Psoas muscle (tissue), 8 donors: ENCODE measurements around the gene COL25A1. TPM values are rescaled to one million over a fixed set of nuclear protein-coding genes. Genes with fewer than 3 reads are reported as not detected.

Source experiments
- ATAC-seq, 4 donors: fragments of 200-7000 bp; cut with Tn5 transposase; one replicate each; pipeline ENCODE4 v1.9.1; 2020; ENCODE audit warnings: moderate library complexity in 3 of 4, mild to moderate bottlenecking in 2 of 4
- DNase-seq, 2 donors: peaks; one replicate each; pipeline ENCODE4 v3.0.0-alpha.2; 2020
- H3K27ac ChIP-seq: fragments of 200-600 bp; one replicate; pipeline ENCODE4 v1.8.0; 2022
- H3K27me3 ChIP-seq, 3 donors: fragments of 200-600 bp in 1 of 3; one replicate each; pipeline versions ENCODE4 v1.6.1 to v1.8.0; 2013 to 2022; ENCODE audit warnings: low read length in 2 of 3, mild to moderate bottlenecking in 2 of 3, moderate library complexity in 1 of 3; ENCODE audit not compliant: insufficient read depth in 3 of 3
- H3K36me3 ChIP-seq, 2 donors: fragments of 200-600 bp in 1 of 2; one replicate each; pipeline versions ENCODE4 v1.6.1 to v1.8.0; 2013 to 2022; ENCODE audit warnings: low read depth in 1 of 2, mild to moderate bottlenecking in 1 of 2, moderate library complexity in 1 of 2; ENCODE audit not compliant: insufficient read depth in 1 of 2
- H3K4me1 ChIP-seq: fragments of 200-600 bp; one replicate; pipeline ENCODE4 v1.8.0; 2022
- H3K4me3 ChIP-seq: fragments of 200-600 bp; one replicate; pipeline ENCODE4 v1.8.0; 2022; ENCODE audit warnings: mild to moderate bottlenecking
- H3K9me3 ChIP-seq: fragments of 200-600 bp; one replicate; pipeline ENCODE4 v1.8.0; 2022
- WGBS, 3 donors: extraction: QIAGEN DNeasy Blood & Tissue Kit; methylation state at CpG; one replicate each; pipeline versions ENCODE4 v1.1.6 to v1.1.7; 2013; 5-methylcytosine and 5-hydroxymethylcytosine counted together
- intact Hi-C, 2 donors: fragments of 100-400 bp; cut with DNase I; formaldehyde crosslinking; loops; one replicate each; pipeline versions ENCODE4 v1.11.0 to v1.14.2; 2022
- polyA plus RNA-seq, 3 donors: library from polyadenylated mRNA; stranded (reverse); fragments of 200-250 nt; gene quantifications; one replicate each; pipeline ENCODE4 v1.2.3, GENCODE V29; 2013
- total RNA-seq, 4 donors: library from RNA; stranded (reverse); fragmentation: NEBNext Ultra II Directional in 2 of 4; extraction: Animal tissue kit (Norgen Biotek cat#: 25700) in 2 of 4; gene quantifications; one replicate each; pipeline versions ENCODE4 v1.2.1 to v1.2.4, GENCODE V29; 2021 to 2023
- TF ChIP-seq, protein P1 (sequence below): fragments of 200-600 bp; IDR thresholded peaks from one replicate; pipeline ENCODE4 v1.8.0; 2022; ENCODE audit warnings: antibody characterized with exemption
- donor health status: healthy with polysubstance abuse.
- donor health status: DM: no; HTN: no; CAD: no; lungs with moderate emphysema.
- donor health status: Bipolar disorder and iron deficiency.
- donor health status: healthy.
- donor health status: DM: yes; HTN: yes; CAD: no.
- donor health status: DM: no; HTN: no; CAD: no.
- donor health status: DM: no; HTN: no; CAD: no.
- donor health status: DM: yes; HTN: yes; CAD: no.

Gene COL25A1
- total and polyA plus RNA-seq, 7 donors: 0.14 to 1.5 (median 0.36) TPM

DNA sequence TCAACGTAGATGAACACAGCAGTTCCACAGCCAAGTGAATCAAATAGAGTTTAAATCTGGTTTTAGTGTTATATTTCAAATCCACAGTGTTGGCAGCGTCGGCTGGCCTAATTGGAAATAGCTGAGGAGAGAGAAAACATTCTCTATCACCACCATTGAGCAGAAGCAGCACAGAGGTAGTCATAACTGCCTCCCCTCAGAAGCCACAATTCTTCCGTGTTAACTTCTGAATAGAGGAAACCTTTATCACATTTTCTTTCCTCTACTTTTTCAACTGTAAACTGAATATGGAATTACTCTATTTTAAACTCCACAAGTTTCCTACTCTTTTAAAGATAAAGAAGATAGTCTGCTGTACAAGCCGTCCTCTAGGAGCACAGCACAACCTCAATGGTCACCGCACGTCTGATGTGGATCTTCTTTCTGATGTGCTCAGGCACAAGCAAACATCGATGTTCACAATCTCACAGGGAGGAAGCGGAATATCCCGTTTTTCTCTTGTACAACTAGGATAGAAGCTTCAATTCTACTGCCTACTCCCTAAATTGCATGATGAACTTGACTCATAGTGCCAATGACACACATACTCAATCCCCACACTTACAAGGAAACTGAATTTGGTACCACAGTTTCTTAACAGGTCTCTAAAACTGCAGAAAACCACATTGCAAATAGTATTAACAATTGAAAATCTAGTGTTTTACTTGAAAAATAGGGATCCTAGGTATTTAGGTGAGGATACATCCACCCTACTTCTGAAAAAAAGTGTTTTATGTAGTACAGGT, 321.8 kb downstream of the COL25A1 start:
- WGBS, 3 donors: 77 to 82% (median 81%) methylated on average over 10 of the region's 10 CpGs
- Histone ChIP-seq H3K27me3 (peaks cover 0 to 3% (median 0%) of the 10 kb centered on the region in 3 donors), H3K4me1 (no peaks in the 10 kb centered on the region), H3K27ac (no peak overlapping the region), H3K4me3 (no peak overlapping the region), H3K36me3 (no peaks in the 10 kb centered on the region), H3K9me3 (no peaks in the 10 kb centered on the region)
- ATAC-seq (no peak), DNase-seq (no peak)
- intact Hi-C loops: no loop called here
- TF ChIP-seq, protein P1, sequence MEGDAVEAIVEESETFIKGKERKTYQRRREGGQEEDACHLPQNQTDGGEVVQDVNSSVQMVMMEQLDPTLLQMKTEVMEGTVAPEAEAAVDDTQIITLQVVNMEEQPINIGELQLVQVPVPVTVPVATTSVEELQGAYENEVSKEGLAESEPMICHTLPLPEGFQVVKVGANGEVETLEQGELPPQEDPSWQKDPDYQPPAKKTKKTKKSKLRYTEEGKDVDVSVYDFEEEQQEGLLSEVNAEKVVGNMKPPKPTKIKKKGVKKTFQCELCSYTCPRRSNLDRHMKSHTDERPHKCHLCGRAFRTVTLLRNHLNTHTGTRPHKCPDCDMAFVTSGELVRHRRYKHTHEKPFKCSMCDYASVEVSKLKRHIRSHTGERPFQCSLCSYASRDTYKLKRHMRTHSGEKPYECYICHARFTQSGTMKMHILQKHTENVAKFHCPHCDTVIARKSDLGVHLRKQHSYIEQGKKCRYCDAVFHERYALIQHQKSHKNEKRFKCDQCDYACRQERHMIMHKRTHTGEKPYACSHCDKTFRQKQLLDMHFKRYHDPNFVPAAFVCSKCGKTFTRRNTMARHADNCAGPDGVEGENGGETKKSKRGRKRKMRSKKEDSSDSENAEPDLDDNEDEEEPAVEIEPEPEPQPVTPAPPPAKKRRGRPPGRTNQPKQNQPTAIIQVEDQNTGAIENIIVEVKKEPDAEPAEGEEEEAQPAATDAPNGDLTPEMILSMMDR: no peak

GRCh38 chr4:108979759-108980158, 322.7 kb downstream of the COL25A1 start:
- ATAC-seq: no peak

DNA sequence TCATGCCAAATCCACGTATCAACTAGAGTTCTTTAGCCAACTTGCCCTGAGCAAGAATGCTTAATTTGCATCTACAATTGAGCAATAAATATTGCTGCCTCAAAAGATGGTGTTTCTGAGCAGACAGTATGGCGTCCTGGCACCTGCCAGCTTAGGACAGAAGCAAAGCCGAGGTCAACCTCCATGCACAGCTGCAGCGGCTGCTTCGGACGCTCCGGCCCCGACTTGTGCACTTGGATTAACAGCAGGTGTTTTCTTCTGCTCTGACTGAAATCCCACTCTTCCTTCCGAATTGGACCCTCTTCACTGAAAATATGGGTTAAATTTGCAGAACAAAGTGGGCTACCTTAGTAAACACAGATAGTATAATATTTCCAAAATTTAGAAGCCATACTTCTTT, 324.4 kb downstream of the COL25A1 start:
- WGBS, 3 donors: 41 to 55% (median 49%) methylated on average over 9 of the region's 9 CpGs
- ATAC-seq: no peak
- TF ChIP-seq, protein P1: no peak

More at GRCh38 chr4:108979759-108980158, 322.7 kb downstream of the COL25A1 start:
- WGBS, 3 donors: 83 to 90% (median 89%) methylated on average over 6 of the region's 6 CpGs
- H3K4me1 ChIP-seq: no peaks in the 10 kb centered on the region
- H3K27ac ChIP-seq: no peak overlapping the region
- no peaks in the 10 kb centered on the region for H3K9me3 ChIP-seq
- no peaks in the 10 kb centered on the region for H3K27me3 ChIP-seq
- H3K4me3 ChIP-seq: no peak overlapping the region
- intact Hi-C loops: no loop called here
- no peaks in the 10 kb centered on the region for H3K36me3 ChIP-seq
- DNase-seq: no peak
- TF ChIP-seq, protein P1: no peak

DNA sequence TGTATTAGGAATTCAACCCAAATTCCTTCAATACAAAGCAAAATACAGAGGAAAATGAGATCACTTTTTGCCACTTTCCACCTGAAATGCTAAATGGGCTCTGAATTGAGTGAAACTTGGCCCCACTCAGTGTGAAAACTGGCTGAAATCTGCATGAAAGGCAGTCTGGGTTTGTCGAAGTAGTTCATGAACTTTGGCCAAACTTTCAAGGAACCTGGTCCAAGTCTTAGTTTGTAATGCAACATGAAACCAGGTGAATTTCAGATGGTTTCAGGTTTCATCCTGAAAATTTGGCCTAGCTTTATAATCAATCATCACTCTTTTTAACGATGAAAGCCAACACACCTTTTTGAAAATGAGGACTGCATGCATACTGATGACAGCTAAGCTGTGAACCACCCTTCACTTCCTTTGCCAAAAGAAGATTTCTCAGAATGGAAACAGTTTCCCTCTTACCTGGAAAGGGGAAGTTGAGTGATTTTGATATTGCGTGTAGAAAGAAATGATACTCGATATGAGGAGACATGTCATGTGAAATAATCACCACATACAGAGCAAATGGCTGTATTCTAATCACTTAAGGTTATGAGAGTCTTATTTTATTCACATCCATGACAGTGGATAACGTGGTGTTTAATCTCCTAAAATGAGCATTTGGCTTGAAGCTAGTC, 329.7 kb downstream of the COL25A1 start:
- TF ChIP-seq, protein P1: no peak
- H3K9me3 ChIP-seq: no peaks in the 10 kb centered on the region
- WGBS, 3 donors: 28 to 40% (median 32%) methylated on average over 5 of the region's 5 CpGs
- no peaks in the 10 kb centered on the region for H3K27me3 ChIP-seq
- no peak overlapping the region for H3K4me3 ChIP-seq
- ATAC-seq (no peak), DNase-seq (no peak)
- intact Hi-C loops: no loop called here
- no peaks in the 10 kb centered on the region for H3K36me3 ChIP-seq
- H3K27ac ChIP-seq: no peak overlapping the region
- H3K4me1 ChIP-seq: no peaks in the 10 kb centered on the region

More for the DNA sequence above, 324.4 kb downstream of the COL25A1 start:
- DNase-seq: no peak
- Histone ChIP-seq H3K4me3 (no peak overlapping the region), H3K27ac (no peak overlapping the region), H3K36me3 (no peaks in the 10 kb centered on the region), H3K4me1 (no peaks in the 10 kb centered on the region), H3K27me3 (no peaks in the 10 kb centered on the region), H3K9me3 (no peaks in the 10 kb centered on the region)
- intact Hi-C loops: no loop called here
